ENCODE data around the gene CDHR4. TPM values are rescaled to one million over a fixed set of nuclear protein-coding genes. Genes with fewer than 3 reads are reported as not detected.

The CDHR4 gene
- total RNA-seq, 1 experiment from 2014 or later: not detected

- Histone ChIP-seq H3K4ac (ENCODE audit: low read depth, low read length) (no peak overlapping the region), H2BK15ac (ENCODE audit: low read depth, low read length) (no peak overlapping the region), H2BK20ac (ENCODE audit: low read depth, low read length, poor library complexity, severe bottlenecking) (no peak overlapping the region), H3K79me1 (ENCODE audit: insufficient read depth, low read depth, low read length, poor library complexity, severe bottlenecking) (peaks cover 6% of the 10 kb centered on the region), H2BK120ac (ENCODE audit: low read depth, low read length, poor library complexity, severe bottlenecking) (no peak overlapping the region), H4K20me1 (ENCODE audit: control insufficient read depth, insufficient read depth, insufficient read length) (no peaks in the 10 kb centered on the region), H2AFZ (ENCODE audit: low read length) (no peak overlapping the region), H2AK5ac (ENCODE audit: insufficient read length, low read length) (no peak overlapping the region), H2BK12ac (ENCODE audit: insufficient read length, low read depth, low read length) (no peak overlapping the region), H3T11ph (ENCODE audit: low read length) (no peak overlapping the region), H4K8ac (replicated peaks; ENCODE audit: insufficient read length, low read depth, low read length) (no peak overlapping the region), H4K91ac (ENCODE audit: insufficient read length, low read depth, low read length) (no peak overlapping the region), H3K23ac (ENCODE audit: insufficient read length, low read depth, low read length) (no peak overlapping the region), H3K9me3 (ENCODE audit: control insufficient read depth, low read depth, low read length) (no peaks in the 10 kb centered on the region), H3K27ac (ENCODE audit: insufficient read length, low read depth, low read length) (no peak overlapping the region), H3K27me3 (ENCODE audit: insufficient read depth, low read length) (no peaks in the 10 kb centered on the region; the same call in 1 of the 2 replicates), H3K4me2 (ENCODE audit: insufficient read depth, insufficient read length, low read length) (no peak overlapping the region), H3K23me2 (ENCODE audit: insufficient read length, low read depth, low read length, poor library complexity, severe bottlenecking) (no peaks in the 10 kb centered on the region), H3K79me2 (ENCODE audit: insufficient read depth, low read length) (peaks cover 3% of the 10 kb centered on the region; the same call in 1 of the 2 replicates), H4K5ac (ENCODE audit: insufficient read length, low read depth, low read length) (no peak overlapping the region), H3K4me1 (ENCODE audit: insufficient read depth, low read length) (no peaks in the 10 kb centered on the region; the same call in 1 of the 2 replicates), H3K18ac (ENCODE audit: insufficient read length, low read depth, low read length) (no peak overlapping the region), H2BK5ac (ENCODE audit: insufficient read length, low read length) (no peak overlapping the region), H3K9ac (ENCODE audit: extremely low read depth, insufficient read length, low read length) (no peak overlapping the region), H3K14ac (ENCODE audit: insufficient read depth, low read length) (no peak overlapping the region), H3K56ac (ENCODE audit: insufficient read length, low read depth, low read length) (no peak overlapping the region)
- no peak for TF ChIP-seq CTCF (conservative IDR thresholded peaks at IDR 0.05)
- peaks cover 3 to 11% of the 10 kb centered on the region in 2 experiments for H3K4me1 Mint-ChIP-seq
- peaks cover 0 to 3% (median 0%) of the 10 kb centered on the region in 3 experiments; a peak in 3 of 7 replicates for H3K36me3 Mint-ChIP-seq (ENCODE audit: insufficient read depth in 1 of 3, low read depth in 3 of 3)
- H3K9me3 Mint-ChIP-seq: no peaks in the 10 kb centered on the region
- H3K27ac Mint-ChIP-seq: no peak overlapping the region
- no peak overlapping the region; a peak in 1 of 5 replicates for H3K4me3 Mint-ChIP-seq
- no peaks in the 10 kb centered on the region for H3K27me3 Mint-ChIP-seq (ENCODE audit: low read depth)
- no CpG with 5 or more reads among the region's 1 CpG for WGBS (ENCODE audit: extremely low coverage, insufficient read length, low lambda C conversion rate)
- DNase-seq: no peak
Measured at GRCh38 chr3:49756036-49756435, 43.6 kb downstream of the CDHR4 start.

Data from H9 (cell line).